HepG2 (cell line): ENCODE results near the gene BCAS4. TPM values are rescaled to one million over a fixed set of nuclear protein-coding genes. Genes with fewer than 3 reads are reported as not detected.
A peak's percentile ranks its signal among the peaks of the same experiment; 100 is the strongest.

Experiments used
- FOXA1 ChIP-seq, 2 experiments: fragments of 450-650 bp in 1 of 2; sonication (generic) in 1 of 2; formaldehyde crosslinking in 1 of 2; IDR thresholded peaks; 2 replicates each; pipeline versions ENCODE4 v1.4.0 to v1.6.1; 2016 to 2020; ENCODE audit warnings: missing genetic modification reagents in 1 of 2
- HCFC1 ChIP-seq: fragments of 150-350 bp; IDR thresholded peaks from 2 replicates; pipeline ENCODE4 v1.6.1; 2014; ENCODE audit warnings: low read depth, low read length
- NR1H2 ChIP-seq: sonication (generic); formaldehyde crosslinking; IDR thresholded peaks from 2 replicates; pipeline ENCODE4 v1.8.1; 2022; ENCODE audit warnings: low read depth, missing genetic modification reagents, borderline replicate concordance
- RFX1 ChIP-seq: fragments of 450-650 bp; IDR thresholded peaks from 2 replicates; pipeline ENCODE4 v1.6.1; 2017
- RXRB ChIP-seq: IDR thresholded peaks from 2 replicates; pipeline ENCODE4 v1.6.1; 2016; ENCODE audit warnings: borderline replicate concordance, missing genetic modification reagents, missing compliant biosample characterization
- SALL2 ChIP-seq: sonication (generic); formaldehyde crosslinking; IDR thresholded peaks from 2 replicates; pipeline ENCODE4 v1.8.1; 2023; ENCODE audit warnings: mild to moderate bottlenecking, missing genetic modification reagents, inconsistent platforms
- ZNF142 ChIP-seq: sonication (generic); formaldehyde crosslinking; IDR thresholded peaks from 2 replicates; pipeline ENCODE4 v1.4.0; 2020; ENCODE audit warnings: missing genetic modification reagents
- ZNF17 ChIP-seq: sonication (generic); formaldehyde crosslinking; IDR thresholded peaks from 2 replicates; pipeline ENCODE4 v1.5.0; 2020; ENCODE audit warnings: mild to moderate bottlenecking, missing genetic modification reagents
- ZNF496 ChIP-seq: sonication (generic); formaldehyde crosslinking; IDR thresholded peaks from 2 replicates; pipeline ENCODE4 v1.8.1; 2023; ENCODE audit warnings: mild to moderate bottlenecking, moderate library complexity, missing genetic modification reagents; ENCODE audit not compliant: insufficient replicate concordance
- ZNF512B ChIP-seq: sonication (generic); formaldehyde crosslinking; IDR thresholded peaks from 2 replicates; pipeline ENCODE4 v1.5.1; 2020; ENCODE audit warnings: missing genetic modification reagents, mild to moderate bottlenecking, borderline replicate concordance
- ZNF615 ChIP-seq: sonication (generic); formaldehyde crosslinking; IDR thresholded peaks from 2 replicates; pipeline ENCODE4 v1.5.0; 2020; ENCODE audit warnings: mild to moderate bottlenecking, missing genetic modification reagents, borderline replicate concordance
- ZNF747 ChIP-seq: sonication (generic); formaldehyde crosslinking; IDR thresholded peaks from 2 replicates; pipeline ENCODE4 v1.8.1; 2023; ENCODE audit warnings: missing genetic modification reagents, mild to moderate bottlenecking, borderline replicate concordance
- ZNF781 ChIP-seq: sonication (generic); formaldehyde crosslinking; IDR thresholded peaks from 2 replicates; pipeline ENCODE4 v1.5.1; 2020; ENCODE audit warnings: borderline replicate concordance, mild to moderate bottlenecking, missing genetic modification reagents; ENCODE audit errors: not compliant biosample characterization
- polyA plus RNA-seq, 8 experiments: library from polyadenylated mRNA; depleted of rRNA in 3 of 8; stranded (reverse) in 7 of 8; unstranded in 1 of 8; fragments of >200 nt; fragmentation: Illumina TruSeq in 4 of 8; extraction: Trizol in 4 of 8; gene quantifications; 2 replicates each; pipeline versions ENCODE4 v1.2.1 to v1.2.3, GENCODE V29; 2011 to 2016; ENCODE audit warnings: low read depth in 4 of 8, missing spikeins in 1 of 8, mixed read lengths in 1 of 8; ENCODE audit not compliant: insufficient read depth in 1 of 8
- total RNA-seq, 5 experiments: library from RNA; depleted of rRNA; stranded (reverse); fragments of >200 nt; fragmentation: Illumina TruSeq; extraction: Trizol; gene quantifications; 2 replicates each; pipeline ENCODE4 v1.2.3, GENCODE V29; 2016; ENCODE audit warnings: low read depth in 1 of 5
- TF ChIP-seq, protein P1 (sequence below): sonication (generic); formaldehyde crosslinking; IDR thresholded peaks from 2 replicates; pipeline ENCODE4 v1.5.0; 2020; ENCODE audit warnings: mild to moderate bottlenecking, missing genetic modification reagents

The BCAS4 gene
- total and polyA plus RNA-seq, 2 of the 13 experiments (the other 11 are each of a cell fraction or from before 2014, with no cell fraction given): 7.2 to 8.0 TPM

GRCh38 chr20:50817776-50818172, 22.9 kb downstream of the BCAS4 start (continued):
- no peak for TF ChIP-seq RXRB
- no peak for TF ChIP-seq FOXA1 (IDR thresholded peaks at IDR 0.05)
- no peak for TF ChIP-seq FOXA1 (CRISPR knock-in tag; IDR thresholded peaks at IDR 0.05)
- TF ChIP-seq RFX1: 0 out of 2 replicates have a peak, but pooled peaks have one; percentile 4
- TF ChIP-seq ZNF781 (CRISPR knock-in tag): no peak
- 0 out of 2 replicates have a peak, but pooled peaks have one; percentile 24 for TF ChIP-seq SALL2
- no peak for TF ChIP-seq NR1H2 (CRISPR knock-in tag)
- TF ChIP-seq ZNF747 (CRISPR knock-in tag): no peak
- no peak for TF ChIP-seq ZNF512B (CRISPR knock-in tag)
- TF ChIP-seq HCFC1: no peak
- TF ChIP-seq, protein P1, sequence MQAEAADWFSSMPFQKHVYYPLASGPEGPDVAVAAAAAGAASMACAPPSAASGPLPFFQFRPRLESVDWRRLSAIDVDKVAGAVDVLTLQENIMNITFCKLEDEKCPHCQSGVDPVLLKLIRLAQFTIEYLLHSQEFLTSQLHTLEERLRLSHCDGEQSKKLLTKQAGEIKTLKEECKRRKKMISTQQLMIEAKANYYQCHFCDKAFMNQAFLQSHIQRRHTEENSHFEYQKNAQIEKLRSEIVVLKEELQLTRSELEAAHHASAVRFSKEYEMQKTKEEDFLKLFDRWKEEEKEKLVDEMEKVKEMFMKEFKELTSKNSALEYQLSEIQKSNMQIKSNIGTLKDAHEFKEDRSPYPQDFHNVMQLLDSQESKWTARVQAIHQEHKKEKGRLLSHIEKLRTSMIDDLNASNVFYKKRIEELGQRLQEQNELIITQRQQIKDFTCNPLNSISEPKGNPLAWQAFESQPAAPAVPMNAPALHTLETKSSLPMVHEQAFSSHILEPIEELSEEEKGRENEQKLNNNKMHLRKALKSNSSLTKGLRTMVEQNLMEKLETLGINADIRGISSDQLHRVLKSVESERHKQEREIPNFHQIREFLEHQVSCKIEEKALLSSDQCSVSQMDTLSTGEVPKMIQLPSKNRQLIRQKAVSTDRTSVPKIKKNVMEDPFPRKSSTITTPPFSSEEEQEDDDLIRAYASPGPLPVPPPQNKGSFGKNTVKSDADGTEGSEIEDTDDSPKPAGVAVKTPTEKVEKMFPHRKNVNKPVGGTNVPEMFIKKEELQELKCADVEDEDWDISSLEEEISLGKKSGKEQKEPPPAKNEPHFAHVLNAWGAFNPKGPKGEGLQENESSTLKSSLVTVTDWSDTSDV (CRISPR knock-in tag): no peak
- no peak for TF ChIP-seq ZNF496
- no peak for TF ChIP-seq ZNF142 (CRISPR knock-in tag)
- no peak for TF ChIP-seq ZNF17 (CRISPR knock-in tag)
- TF ChIP-seq ZNF615 (CRISPR knock-in tag): no peak
